ENCODE data around the gene CD52.

The CD52 gene

GRCh38 chr1:26338670-26339069 is 20.9 kb downstream of the CD52 start:
- TF ChIP-seq, protein P1, sequence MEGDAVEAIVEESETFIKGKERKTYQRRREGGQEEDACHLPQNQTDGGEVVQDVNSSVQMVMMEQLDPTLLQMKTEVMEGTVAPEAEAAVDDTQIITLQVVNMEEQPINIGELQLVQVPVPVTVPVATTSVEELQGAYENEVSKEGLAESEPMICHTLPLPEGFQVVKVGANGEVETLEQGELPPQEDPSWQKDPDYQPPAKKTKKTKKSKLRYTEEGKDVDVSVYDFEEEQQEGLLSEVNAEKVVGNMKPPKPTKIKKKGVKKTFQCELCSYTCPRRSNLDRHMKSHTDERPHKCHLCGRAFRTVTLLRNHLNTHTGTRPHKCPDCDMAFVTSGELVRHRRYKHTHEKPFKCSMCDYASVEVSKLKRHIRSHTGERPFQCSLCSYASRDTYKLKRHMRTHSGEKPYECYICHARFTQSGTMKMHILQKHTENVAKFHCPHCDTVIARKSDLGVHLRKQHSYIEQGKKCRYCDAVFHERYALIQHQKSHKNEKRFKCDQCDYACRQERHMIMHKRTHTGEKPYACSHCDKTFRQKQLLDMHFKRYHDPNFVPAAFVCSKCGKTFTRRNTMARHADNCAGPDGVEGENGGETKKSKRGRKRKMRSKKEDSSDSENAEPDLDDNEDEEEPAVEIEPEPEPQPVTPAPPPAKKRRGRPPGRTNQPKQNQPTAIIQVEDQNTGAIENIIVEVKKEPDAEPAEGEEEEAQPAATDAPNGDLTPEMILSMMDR (IDR thresholded peaks at IDR 0.05; ENCODE audit: insufficient read depth, missing control alignments): no peak
- FAIRE-seq (no peak), DNase-seq (ENCODE audit: insufficient read length, low spot score) (no peak)

DNA sequence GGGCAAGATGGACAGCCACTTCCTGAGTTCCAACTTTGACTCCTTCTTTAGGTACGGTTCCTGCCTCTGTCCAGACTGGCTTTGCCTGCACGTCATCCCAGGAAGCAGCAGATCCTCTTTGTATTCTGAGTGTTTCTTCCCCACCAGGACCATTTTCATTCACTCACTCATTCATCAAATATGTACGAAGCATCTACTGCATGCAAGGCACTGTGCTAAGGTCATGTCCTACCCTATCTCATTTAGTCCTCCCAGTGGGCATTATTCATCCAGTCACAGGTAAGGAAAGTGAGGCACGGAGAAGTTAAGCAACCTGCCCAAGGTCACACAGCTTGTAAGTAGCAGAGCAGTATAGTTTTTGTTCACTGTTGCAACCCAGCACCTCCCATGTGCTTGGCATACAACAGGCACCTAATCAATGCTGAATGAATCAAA is 22.3 kb downstream of the CD52 start:
- no peak for FAIRE-seq
- no peak for DNase-seq (ENCODE audit: insufficient read length, low spot score)
- TF ChIP-seq, protein P1 (IDR thresholded peaks at IDR 0.05; ENCODE audit: insufficient read depth, missing control alignments): no peak

DNA sequence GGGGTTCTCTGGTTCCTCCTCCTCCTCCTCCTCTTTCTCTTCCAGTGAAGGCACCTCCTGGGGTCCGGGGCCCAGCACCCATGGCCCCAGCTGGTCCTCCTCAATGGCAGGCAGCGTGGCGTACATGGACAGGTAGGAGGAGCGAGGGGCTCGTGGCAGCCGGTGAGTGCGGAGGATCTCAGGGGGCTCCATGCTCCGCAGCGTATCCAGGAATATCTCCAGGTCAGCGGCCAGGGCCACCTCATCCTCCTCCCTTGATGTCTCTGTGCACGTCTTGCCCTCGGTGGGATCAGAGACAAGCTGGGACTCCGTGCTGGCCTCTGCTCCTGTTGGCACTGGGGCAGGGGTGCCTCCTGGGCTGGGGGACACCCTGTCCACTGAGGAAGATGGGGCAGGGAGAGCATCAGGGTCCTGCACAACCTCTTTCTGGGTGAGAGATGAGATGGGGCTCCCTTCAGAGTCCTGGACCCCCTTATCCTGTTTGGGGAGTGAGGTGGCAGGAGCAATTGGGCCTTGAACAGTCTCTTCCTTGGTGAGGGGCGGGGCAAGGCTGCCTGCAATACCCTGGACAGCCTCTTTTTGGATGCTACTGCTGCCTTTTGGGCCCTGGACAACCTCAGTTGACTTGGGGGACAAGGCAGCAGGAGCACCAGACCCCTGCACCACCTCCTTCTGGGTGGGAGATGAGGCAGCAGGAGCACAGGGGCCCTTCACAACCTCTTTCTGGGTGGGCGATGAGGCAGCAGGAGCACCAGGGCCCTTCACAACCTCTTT is 26.6 kb downstream of the CD52 start:
- TF ChIP-seq, protein P1 (IDR thresholded peaks at IDR 0.05; ENCODE audit: insufficient read depth, missing control alignments): no peak
- FAIRE-seq (no peak), DNase-seq (ENCODE audit: insufficient read length, low spot score) (no peak)

DNA sequence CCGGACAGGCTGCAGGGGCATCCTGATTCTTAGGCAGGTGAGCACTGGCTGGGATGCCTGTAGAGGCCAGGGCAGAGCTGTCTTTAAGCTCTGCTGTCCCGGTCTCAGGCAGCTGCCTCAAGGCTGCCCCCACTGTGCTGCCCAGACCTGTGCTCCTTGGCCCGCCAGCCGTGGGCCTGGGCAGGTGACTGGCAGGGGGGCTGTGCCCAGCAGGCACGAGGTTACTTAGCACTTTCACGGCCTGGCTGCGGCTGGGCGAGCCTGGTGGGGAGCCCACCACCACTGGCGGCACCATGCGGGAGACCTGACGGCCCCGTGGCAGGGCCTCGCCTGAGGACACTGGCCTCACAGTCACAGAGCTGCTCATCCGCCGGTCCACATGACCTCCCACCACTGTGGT is 28.0 kb downstream of the CD52 start:
- DNase-seq (ENCODE audit: insufficient read length, low spot score) (no peak), FAIRE-seq (no peak)
- TF ChIP-seq, protein P1 (IDR thresholded peaks at IDR 0.05; ENCODE audit: insufficient read depth, missing control alignments): no peak

- no peak for FAIRE-seq
- TF ChIP-seq, protein P1 (IDR thresholded peaks at IDR 0.05; ENCODE audit: insufficient read depth, missing control alignments): no peak
- no peak for DNase-seq (ENCODE audit: insufficient read length, low spot score)
Observed at GRCh38 chr1:26346274-26347033, 28.7 kb downstream of the CD52 start.

DNA sequence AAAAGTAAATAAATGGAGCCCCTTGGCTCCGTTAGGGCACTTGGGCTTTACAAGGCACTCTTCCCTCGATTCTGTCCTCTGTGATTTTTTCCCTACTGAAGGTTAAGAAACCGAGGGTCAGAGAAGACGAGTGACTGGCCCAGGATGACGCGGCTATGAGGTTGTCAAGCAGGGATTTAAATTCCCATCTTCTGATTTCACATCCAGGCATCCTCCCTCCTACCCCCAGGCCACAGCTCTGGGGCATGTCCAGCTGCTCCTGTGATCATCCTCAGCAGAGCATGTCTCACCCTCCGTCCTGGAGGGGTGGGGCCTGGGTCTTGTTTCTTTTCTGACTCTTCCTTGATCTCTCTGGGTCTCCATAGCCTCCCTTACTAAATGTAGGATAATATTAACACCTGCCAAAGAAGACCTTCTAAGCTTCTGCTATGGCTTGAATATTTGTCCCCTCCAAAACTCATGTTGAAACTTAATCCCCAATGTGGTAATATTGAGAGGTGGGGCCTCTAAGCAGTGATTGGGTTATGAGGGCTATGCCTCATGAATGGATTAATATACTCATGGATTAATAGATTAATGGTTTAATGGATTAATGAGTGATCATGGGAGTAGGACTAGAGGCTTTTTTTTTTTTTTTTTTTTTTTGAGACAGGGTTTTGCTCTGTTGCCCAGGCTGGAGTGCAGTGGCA is 31.6 kb downstream of the CD52 start:
- FAIRE-seq: no peak
- TF ChIP-seq, protein P1 (IDR thresholded peaks at IDR 0.05; ENCODE audit: insufficient read depth, missing control alignments): no peak
- DNase-seq (ENCODE audit: insufficient read length, low spot score): no peak
